ENCODE results near the gene SHISA4. TPM values are rescaled to one million over a fixed set of nuclear protein-coding genes. Genes with fewer than 3 reads are reported as not detected.

Gene SHISA4
- total and polyA plus RNA-seq, 2 of the 8 experiments (the other 6 are each of a cell fraction or from before 2014, with no cell fraction given) = 7.8 to 28.9 TPM

- no peak for TF ChIP-seq SP1 (IDR thresholded peaks at IDR 0.05; ENCODE audit: low read depth, low read length)
- TF ChIP-seq, protein P1, sequence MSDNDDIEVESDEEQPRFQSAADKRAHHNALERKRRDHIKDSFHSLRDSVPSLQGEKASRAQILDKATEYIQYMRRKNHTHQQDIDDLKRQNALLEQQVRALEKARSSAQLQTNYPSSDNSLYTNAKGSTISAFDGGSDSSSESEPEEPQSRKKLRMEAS (IDR thresholded peaks at IDR 0.05) = no peak
Observed at GRCh38 chr1:201918343-201918742, 29.6 kb downstream of the SHISA4 start (continued).

All from H1 (cell line).